Stimulated activated effector memory CD8-positive, alpha-beta T cell treated with anti-CD3 and anti-CD28 coated beads, Interleukin-12 subunit alpha, Interleukin-12 subunit beta, amount 100 ng/mL, for 72 hours (primary cell): ENCODE results near the gene ZNF292.
A peak's percentile ranks its signal among the peaks of the same experiment; 100 is the strongest.
"Not testable (repeated sequence)": the region's sequence is repeated elsewhere in the genome, so short reads cannot be mapped to it uniquely, and the experiment has no call there.

ENCODE experiments used
- ATAC-seq: fragments of 150-1000 bp; cut with Tn5 transposase; 2 replicates; pipeline ENCODE4 v1.10.0; 2021
- DNase-seq, 2 donors: peaks; one replicate each; pipeline ENCODE4 v3.0.0; 2021 to 2022; ENCODE audit warnings: low spot score in 2 of 2
- H3K27ac Mint-ChIP-seq: one replicate; pipeline ENCODE4 v1.8.0; 2022; ENCODE audit warnings: mild to moderate bottlenecking, mixed read lengths
- H3K36me3 Mint-ChIP-seq: one replicate; pipeline ENCODE4 v1.8.0; 2022; ENCODE audit warnings: mild to moderate bottlenecking, mixed read lengths
- H3K4me1 Mint-ChIP-seq: one replicate; pipeline ENCODE4 v1.8.0; 2022; ENCODE audit warnings: mixed read lengths
- H3K4me3 Mint-ChIP-seq: one replicate; pipeline ENCODE4 v1.8.0; 2022; ENCODE audit warnings: mild to moderate bottlenecking, mixed read lengths
- H3K9me3 Mint-ChIP-seq: one replicate; pipeline ENCODE4 v1.8.0; 2022; ENCODE audit warnings: mixed read lengths

The ZNF292 gene

GRCh38 chr6:87154993-87155841 is at the start of gene ZNF292:
Gene ZNF292, plus strand, starts transcription at chr6:87155565. Its CDS starts 27 bp downstream, at chr6:87155592.
- peaks cover 37% of the 10 kb centered on the region for H3K4me1 Mint-ChIP-seq
- H3K9me3 Mint-ChIP-seq: no peaks in the 10 kb centered on the region
- ATAC-seq: peak; percentile 89
- H3K4me3 Mint-ChIP-seq: peak within 1 kb of the TSS; percentile 97
- H3K27ac Mint-ChIP-seq: peak within 1 kb of the TSS; percentile 98
- peaks cover 61% of the 10 kb centered on the region for H3K36me3 Mint-ChIP-seq
- peak; percentile 90 to 98 for DNase-seq

- ATAC-seq (no peak), DNase-seq (no peak)
- H3K27ac Mint-ChIP-seq: no peak overlapping the region
- no peaks in the 10 kb centered on the region for H3K9me3 Mint-ChIP-seq
- H3K4me1 Mint-ChIP-seq: no peaks in the 10 kb centered on the region
- H3K4me3 Mint-ChIP-seq: no peak overlapping the region
- no peaks in the 10 kb centered on the region for H3K36me3 Mint-ChIP-seq
Measured at GRCh38 chr6:87105823-87106222, 49.5 kb upstream of the ZNF292 start.

- ATAC-seq (no peak), DNase-seq (no peak)
- H3K4me1 Mint-ChIP-seq: peaks cover 3% of the 10 kb centered on the region
- no peak overlapping the region for H3K4me3 Mint-ChIP-seq
- H3K9me3 Mint-ChIP-seq: no peaks in the 10 kb centered on the region
- H3K36me3 Mint-ChIP-seq: no peaks in the 10 kb centered on the region
- no peak overlapping the region for H3K27ac Mint-ChIP-seq
Measured at GRCh38 chr6:87110636-87111035, 44.7 kb upstream of the ZNF292 start.

- Mint-ChIP-seq H3K4me1 (peaks cover 6% of the 10 kb centered on the region), H3K27ac (peak overlapping the region; percentile 6), H3K36me3 (no peaks in the 10 kb centered on the region), H3K4me3 (no peak overlapping the region), H3K9me3 (no peaks in the 10 kb centered on the region)
- no peak for DNase-seq
- ATAC-seq: peak; percentile 98
Measured at GRCh38 chr6:87115402-87116135, 39.8 kb upstream of the ZNF292 start.

GRCh38 chr6:87116922-87117321 is 38.4 kb upstream of the ZNF292 start:
- ATAC-seq (no peak), DNase-seq (no peak)
- Mint-ChIP-seq H3K4me3 (no peak overlapping the region), H3K9me3 (no peaks in the 10 kb centered on the region), H3K4me1 (peaks cover 6% of the 10 kb centered on the region), H3K27ac (no peak overlapping the region), H3K36me3 (no peaks in the 10 kb centered on the region)

GRCh38 chr6:87118054-87118453 is 37.3 kb upstream of the ZNF292 start:
- no peak for ATAC-seq
- Mint-ChIP-seq H3K9me3 (no peaks in the 10 kb centered on the region), H3K27ac (no peak overlapping the region), H3K4me3 (no peak overlapping the region), H3K36me3 (no peaks in the 10 kb centered on the region), H3K4me1 (peaks cover 6% of the 10 kb centered on the region)
- DNase-seq: no peak

- DNase-seq (no peak), ATAC-seq (no peak)
- H3K27ac Mint-ChIP-seq: no peak overlapping the region
- no peaks in the 10 kb centered on the region for H3K36me3 Mint-ChIP-seq
- no peaks in the 10 kb centered on the region for H3K4me1 Mint-ChIP-seq
- H3K9me3 Mint-ChIP-seq: no peaks in the 10 kb centered on the region
- H3K4me3 Mint-ChIP-seq: no peak overlapping the region
Measured at GRCh38 chr6:87122477-87122876, 32.9 kb upstream of the ZNF292 start.

- ATAC-seq: no peak
- Mint-ChIP-seq H3K36me3 (no peaks in the 10 kb centered on the region), H3K27ac (no peak overlapping the region), H3K4me1 (no peaks in the 10 kb centered on the region), H3K4me3 (no peak overlapping the region), H3K9me3 (no peaks in the 10 kb centered on the region)
- no peak for DNase-seq
Measured at GRCh38 chr6:87124074-87124473, 31.3 kb upstream of the ZNF292 start.

- ATAC-seq (no peak), DNase-seq (no peak)
- no peak overlapping the region for H3K4me3 Mint-ChIP-seq
- H3K4me1 Mint-ChIP-seq: no peaks in the 10 kb centered on the region
- H3K9me3 Mint-ChIP-seq: no peaks in the 10 kb centered on the region
- H3K27ac Mint-ChIP-seq: no peak overlapping the region
- no peaks in the 10 kb centered on the region for H3K36me3 Mint-ChIP-seq
Measured at GRCh38 chr6:87126501-87126900, 28.9 kb upstream of the ZNF292 start.

- Mint-ChIP-seq H3K4me1 (no peaks in the 10 kb centered on the region), H3K36me3 (no peaks in the 10 kb centered on the region), H3K4me3 (no peak overlapping the region), H3K9me3 (no peaks in the 10 kb centered on the region), H3K27ac (no peak overlapping the region)
- ATAC-seq (no peak), DNase-seq (no peak)
Measured at GRCh38 chr6:87127737-87128136, 27.6 kb upstream of the ZNF292 start.

GRCh38 chr6:87136963-87137362 is 18.4 kb upstream of the ZNF292 start:
- no peak overlapping the region for H3K4me3 Mint-ChIP-seq
- H3K36me3 Mint-ChIP-seq: no peaks in the 10 kb centered on the region
- H3K4me1 Mint-ChIP-seq: no peaks in the 10 kb centered on the region
- ATAC-seq (no peak), DNase-seq (no peak)
- H3K9me3 Mint-ChIP-seq: no peaks in the 10 kb centered on the region
- no peak overlapping the region for H3K27ac Mint-ChIP-seq

- ATAC-seq: peak; percentile 73
Measured at GRCh38 chr6:87139236-87139635, 16.1 kb upstream of the ZNF292 start.

GRCh38 chr6:87139927-87140326 is 15.4 kb upstream of the ZNF292 start:
- not testable (repeated sequence) for H3K9me3 Mint-ChIP-seq, ATAC-seq, H3K4me3 Mint-ChIP-seq, H3K36me3 Mint-ChIP-seq, H3K27ac Mint-ChIP-seq, DNase-seq, H3K4me1 Mint-ChIP-seq

More at GRCh38 chr6:87139236-87139635, 16.1 kb upstream of the ZNF292 start:
- no peak overlapping the region for H3K27ac Mint-ChIP-seq
- no peak overlapping the region for H3K4me3 Mint-ChIP-seq
- H3K4me1 Mint-ChIP-seq: no peaks in the 10 kb centered on the region
- H3K9me3 Mint-ChIP-seq: no peaks in the 10 kb centered on the region
- peak in 1 of 2 donors; percentile 23 for DNase-seq
- no peaks in the 10 kb centered on the region for H3K36me3 Mint-ChIP-seq

- H3K4me3 Mint-ChIP-seq: peak overlapping the region; percentile 48
- no peak for DNase-seq
Measured at GRCh38 chr6:87146363-87146762, 9.0 kb upstream of the ZNF292 start.

GRCh38 chr6:87150406-87150805 is 5.0 kb upstream of the ZNF292 start:
- ATAC-seq: no peak
- Mint-ChIP-seq H3K9me3 (no peaks in the 10 kb centered on the region), H3K36me3 (peaks cover 13% of the 10 kb centered on the region), H3K4me3 (no peak overlapping the region), H3K27ac (no peak overlapping the region), H3K4me1 (peaks cover 35% of the 10 kb centered on the region)
- DNase-seq: no peak

More at GRCh38 chr6:87146363-87146762, 9.0 kb upstream of the ZNF292 start:
- no peak overlapping the region for H3K27ac Mint-ChIP-seq
- no peaks in the 10 kb centered on the region for H3K36me3 Mint-ChIP-seq
- H3K9me3 Mint-ChIP-seq: no peaks in the 10 kb centered on the region
- peak; percentile 92 for ATAC-seq
- peaks cover 11% of the 10 kb centered on the region for H3K4me1 Mint-ChIP-seq

- Mint-ChIP-seq H3K4me3 (peak overlapping the region; percentile 97), H3K27ac (peak overlapping the region; percentile 98), H3K9me3 (no peaks in the 10 kb centered on the region), H3K4me1 (peaks cover 26% of the 10 kb centered on the region), H3K36me3 (peaks cover 23% of the 10 kb centered on the region)
- ATAC-seq: no peak
- no peak for DNase-seq
Measured at GRCh38 chr6:87151471-87151780, 3.9 kb upstream of the ZNF292 start.
